Measurements from ENCODE around the gene ACTN4. TPM values are rescaled to one million over a fixed set of nuclear protein-coding genes. Genes with fewer than 3 reads are reported as not detected.

The ACTN4 gene
- total RNA-seq, 2 experiments from 2014 or later = 86.8 to 178 TPM

DNA sequence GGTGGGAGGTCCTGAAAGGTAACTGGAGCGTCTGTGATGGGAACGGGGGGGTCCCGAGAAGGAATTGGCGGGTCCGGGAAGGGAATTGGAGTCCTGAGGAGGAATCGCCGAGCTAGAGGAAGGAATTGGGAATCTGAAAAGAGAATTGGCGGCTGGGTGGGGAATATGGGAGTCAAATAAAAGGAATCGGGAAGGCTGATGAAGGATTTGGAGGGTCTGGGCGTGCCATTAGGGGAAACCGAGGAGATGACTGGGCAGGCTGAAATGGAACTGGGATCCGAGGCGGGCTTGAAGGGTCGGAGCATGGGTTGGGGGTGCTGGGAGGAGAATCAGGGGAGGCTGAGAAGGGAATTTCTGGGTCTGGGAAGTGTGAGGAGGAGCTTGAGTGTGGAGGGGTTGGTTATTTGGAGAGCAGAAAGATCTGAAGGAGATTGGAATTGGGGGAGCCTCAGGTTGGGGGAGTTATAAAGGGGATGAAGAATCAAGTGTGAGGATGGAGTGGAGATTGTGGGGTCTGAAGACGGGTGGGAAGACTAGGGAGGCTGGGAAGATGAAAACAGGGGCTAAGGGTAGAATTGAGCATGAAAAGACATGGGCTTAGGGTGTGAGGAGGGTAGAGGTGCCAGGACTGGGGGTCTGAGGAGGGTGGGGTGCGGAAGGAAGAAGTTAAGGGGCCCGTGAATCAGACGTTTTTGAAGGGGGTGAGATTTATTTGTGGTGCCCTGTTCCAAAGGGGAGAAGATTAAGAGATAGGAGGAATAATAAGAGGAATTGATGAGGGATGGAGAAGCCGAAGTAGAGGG lies 718 bp downstream of the ACTN4 start:
- Histone ChIP-seq H3K4me1 (ENCODE audit: insufficient read depth, low read length, poor library complexity, severe bottlenecking) (peaks cover 18% of the 10 kb centered on the region), H3K4me2 (ENCODE audit: low read length) (peak overlapping the region; percentile 95), H3K9me3 (ENCODE audit: low read length) (no peaks in the 10 kb centered on the region), H3K9me2 (ENCODE audit: insufficient read depth, low read length) (no peaks in the 10 kb centered on the region), H2AFZ (ENCODE audit: low read length) (0 out of 2 replicates have a peak overlapping the region, but pooled peaks have one; percentile 24), H3K4me3 (ENCODE audit: low read depth, low read length, poor library complexity, severe bottlenecking) (peak overlapping the region; percentile 99), H3K27ac (ENCODE audit: low read depth, low read length, poor library complexity, severe bottlenecking) (peak overlapping the region; percentile 35), H3K36me3 (ENCODE audit: insufficient read depth, low read length) (peaks cover 4% of the 10 kb centered on the region; the same call in 1 of the 2 replicates), H3K79me2 (ENCODE audit: insufficient read depth, low read depth, low read length) (peaks cover 49% of the 10 kb centered on the region), H4K20me1 (ENCODE audit: insufficient read depth, low read length) (peaks cover 21% of the 10 kb centered on the region)
- CTCF ChIA-PET (ENCODE audit: unreplicated experiment) = interaction anchor here (0.6 kb wide), 2 partner anchors 96 to 223 kb away, joined by 3 read pairs; no protein-coding TSS in a partner anchor
- intact Hi-C loops (cut with micrococcal nuclease; ENCODE audit: unreplicated experiment) = no loop called here
- POLR2A ChIA-PET = interaction anchor here (0.7 to 1.5 kb wide), 9 partner anchors 9 to 395 kb away, joined by 3 to 13 read pairs (median 4); partner anchors contain the start of genes EIF3K and MAP4K1
- BruUV-seq (replicated peaks) = no TSS peak
- no peak for TF ChIP-seq EZH2phosphoT487 (IDR thresholded peaks at IDR 0.05; ENCODE audit: borderline replicate concordance, low read depth, low read length)
- TF ChIP-seq, protein P1, sequence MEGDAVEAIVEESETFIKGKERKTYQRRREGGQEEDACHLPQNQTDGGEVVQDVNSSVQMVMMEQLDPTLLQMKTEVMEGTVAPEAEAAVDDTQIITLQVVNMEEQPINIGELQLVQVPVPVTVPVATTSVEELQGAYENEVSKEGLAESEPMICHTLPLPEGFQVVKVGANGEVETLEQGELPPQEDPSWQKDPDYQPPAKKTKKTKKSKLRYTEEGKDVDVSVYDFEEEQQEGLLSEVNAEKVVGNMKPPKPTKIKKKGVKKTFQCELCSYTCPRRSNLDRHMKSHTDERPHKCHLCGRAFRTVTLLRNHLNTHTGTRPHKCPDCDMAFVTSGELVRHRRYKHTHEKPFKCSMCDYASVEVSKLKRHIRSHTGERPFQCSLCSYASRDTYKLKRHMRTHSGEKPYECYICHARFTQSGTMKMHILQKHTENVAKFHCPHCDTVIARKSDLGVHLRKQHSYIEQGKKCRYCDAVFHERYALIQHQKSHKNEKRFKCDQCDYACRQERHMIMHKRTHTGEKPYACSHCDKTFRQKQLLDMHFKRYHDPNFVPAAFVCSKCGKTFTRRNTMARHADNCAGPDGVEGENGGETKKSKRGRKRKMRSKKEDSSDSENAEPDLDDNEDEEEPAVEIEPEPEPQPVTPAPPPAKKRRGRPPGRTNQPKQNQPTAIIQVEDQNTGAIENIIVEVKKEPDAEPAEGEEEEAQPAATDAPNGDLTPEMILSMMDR (conservative IDR thresholded peaks at IDR 0.05; ENCODE audit: low read length) = no peak
- no peak for DNase-seq (ENCODE audit: low spot score)

GRCh38 chr19:38648769-38649304 lies 1.4 kb downstream of the ACTN4 start:
- peaks cover 21% of the 10 kb centered on the region for H4K20me1 ChIP-seq (ENCODE audit: insufficient read depth, low read length)
- peaks cover 18% of the 10 kb centered on the region for H3K4me1 ChIP-seq (ENCODE audit: insufficient read depth, low read length, poor library complexity, severe bottlenecking)
- no TSS peak for BruUV-seq (replicated peaks)
- H3K9me3 ChIP-seq (ENCODE audit: low read length) = no peaks in the 10 kb centered on the region
- no peak overlapping the region for H3K27ac ChIP-seq (ENCODE audit: low read depth, low read length, poor library complexity, severe bottlenecking)
- H3K79me2 ChIP-seq (ENCODE audit: insufficient read depth, low read depth, low read length) = peaks cover 56% of the 10 kb centered on the region
- CTCF ChIA-PET (ENCODE audit: unreplicated experiment) = interaction anchor here (0.6 kb wide), 1 partner anchor 56 kb away, joined by 4 read pairs; no protein-coding TSS in a partner anchor
- no peak for TF ChIP-seq EZH2phosphoT487 (IDR thresholded peaks at IDR 0.05; ENCODE audit: borderline replicate concordance, low read depth, low read length)
- TF ChIP-seq, protein P1 (conservative IDR thresholded peaks at IDR 0.05; ENCODE audit: low read length) = no peak
- DNase-seq (ENCODE audit: low spot score) = no peak
- no peak overlapping the region for H2AFZ ChIP-seq (ENCODE audit: low read length)
- intact Hi-C loops (cut with micrococcal nuclease; ENCODE audit: unreplicated experiment) = no loop called here
- peak overlapping the region; percentile 99 for H3K4me3 ChIP-seq (ENCODE audit: low read depth, low read length, poor library complexity, severe bottlenecking)
- peaks cover 9% of the 10 kb centered on the region; the same call in 1 of the 2 replicates for H3K36me3 ChIP-seq (ENCODE audit: insufficient read depth, low read length)
- POLR2A ChIA-PET = interaction anchor here (0.6 to 1.4 kb wide), 5 partner anchors 8 to 31 kb away, joined by 3 to 4 read pairs (median 3); partner anchors contain the start of gene MAP4K1
- H3K9me2 ChIP-seq (ENCODE audit: insufficient read depth, low read length) = no peaks in the 10 kb centered on the region
- H3K4me2 ChIP-seq (ENCODE audit: low read length) = peak overlapping the region; percentile 95
